IPS-11a (cell line): ENCODE data around the gene ELN.
"Not testable (repeated sequence)": the region's sequence is repeated elsewhere in the genome, so short reads cannot be mapped to it uniquely, and the experiment has no call there.

Experiments used
- H3K4me3 ChIP-seq: one replicate; pipeline ENCODE4 v1.5.1; 2013; ENCODE audit warnings: low read depth, low read length, control low read depth

Gene ELN

GRCh38 chr7:74000489-74001149 is 27.4 kb upstream of the ELN start:
- no peak overlapping the region for H3K4me3 ChIP-seq

GRCh38 chr7:74001150-74001494 is 26.9 kb upstream of the ELN start:
- no peak overlapping the region for H3K4me3 ChIP-seq

GRCh38 chr7:74002474-74003017 is 25.4 kb upstream of the ELN start:
- no peak overlapping the region for H3K4me3 ChIP-seq

GRCh38 chr7:74003621-74004020 is 24.4 kb upstream of the ELN start:
- H3K4me3 ChIP-seq, result no peak overlapping the region

- no peak overlapping the region for H3K4me3 ChIP-seq
Measured at GRCh38 chr7:74006032-74006431, 21.9 kb upstream of the ELN start.

- no peak overlapping the region for H3K4me3 ChIP-seq
Measured at GRCh38 chr7:74006451-74007241, 21.3 kb upstream of the ELN start.

GRCh38 chr7:74007242-74007567 is 20.8 kb upstream of the ELN start:
- no peak overlapping the region for H3K4me3 ChIP-seq

- H3K4me3 ChIP-seq, result no peak overlapping the region
Measured at GRCh38 chr7:74008687-74009086, 19.3 kb upstream of the ELN start.

- H3K4me3 ChIP-seq, result no peak overlapping the region
Measured at GRCh38 chr7:74009719-74010118, 18.3 kb upstream of the ELN start.

- H3K4me3 ChIP-seq, result no peak overlapping the region
Measured at GRCh38 chr7:74010407-74010806, 17.6 kb upstream of the ELN start.

- H3K4me3 ChIP-seq, result not testable (repeated sequence)
Measured at GRCh38 chr7:74011421-74011820, 16.6 kb upstream of the ELN start.

GRCh38 chr7:74012842-74013249 is 15.1 kb upstream of the ELN start:
- H3K4me3 ChIP-seq, result no peak overlapping the region

GRCh38 chr7:74013539-74014272 is 14.3 kb upstream of the ELN start:
- no peak overlapping the region for H3K4me3 ChIP-seq

- H3K4me3 ChIP-seq, result no peak overlapping the region
Measured at GRCh38 chr7:74014931-74015330, 13.0 kb upstream of the ELN start.

GRCh38 chr7:74015670-74016069 is 12.3 kb upstream of the ELN start:
- no peak overlapping the region for H3K4me3 ChIP-seq

GRCh38 chr7:74017125-74017524 is 10.8 kb upstream of the ELN start:
- no peak overlapping the region for H3K4me3 ChIP-seq

- no peak overlapping the region for H3K4me3 ChIP-seq
Measured at GRCh38 chr7:74018246-74018895, 9.6 kb upstream of the ELN start.

- no peak overlapping the region for H3K4me3 ChIP-seq
Measured at GRCh38 chr7:74019149-74019548, 8.8 kb upstream of the ELN start.

GRCh38 chr7:74020390-74020789 is 7.6 kb upstream of the ELN start:
- H3K4me3 ChIP-seq, result no peak overlapping the region

- H3K4me3 ChIP-seq, result no peak overlapping the region
Measured at GRCh38 chr7:74021546-74022320, 6.2 kb upstream of the ELN start.

- no peak overlapping the region for H3K4me3 ChIP-seq
Measured at GRCh38 chr7:74022507-74022906, 5.5 kb upstream of the ELN start.
